LNCAP (cell line): ENCODE results near the gene TMEM43.

ENCODE experiments used
- TF ChIP-seq, protein P1 (sequence below): fragments of 450-650 bp; IDR thresholded peaks from 2 replicates; pipeline ENCODE4 v1.5.1; 2017; ENCODE audit warnings: mild to moderate bottlenecking

The TMEM43 gene

DNA sequence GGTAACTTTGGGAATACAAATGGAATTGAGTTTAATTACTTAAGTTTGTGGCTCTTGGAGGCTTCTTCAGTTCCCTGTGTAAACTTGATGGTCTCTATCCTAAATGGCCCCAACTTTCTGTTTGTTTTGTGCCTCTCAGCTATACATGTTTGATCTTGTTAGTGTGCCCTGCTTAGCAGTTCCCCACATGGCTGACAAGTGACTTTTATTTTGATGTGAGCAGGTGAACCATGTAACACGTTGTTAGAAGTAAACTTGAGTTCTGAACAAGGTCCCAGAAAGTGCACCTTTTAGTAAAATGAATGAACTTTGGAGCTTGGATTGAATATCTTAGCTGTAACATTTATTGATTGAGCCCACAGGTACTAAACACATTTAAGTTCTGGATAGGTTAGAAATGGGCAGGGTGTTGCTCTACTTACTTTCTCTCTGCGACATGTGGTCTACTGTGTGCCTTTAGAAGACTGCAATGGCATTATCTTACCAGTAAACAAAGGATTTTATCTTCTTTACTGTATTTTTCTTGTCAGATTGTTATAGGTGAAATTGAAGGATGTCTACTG is 58.2 kb downstream of the TMEM43 start:
- TF ChIP-seq, protein P1, sequence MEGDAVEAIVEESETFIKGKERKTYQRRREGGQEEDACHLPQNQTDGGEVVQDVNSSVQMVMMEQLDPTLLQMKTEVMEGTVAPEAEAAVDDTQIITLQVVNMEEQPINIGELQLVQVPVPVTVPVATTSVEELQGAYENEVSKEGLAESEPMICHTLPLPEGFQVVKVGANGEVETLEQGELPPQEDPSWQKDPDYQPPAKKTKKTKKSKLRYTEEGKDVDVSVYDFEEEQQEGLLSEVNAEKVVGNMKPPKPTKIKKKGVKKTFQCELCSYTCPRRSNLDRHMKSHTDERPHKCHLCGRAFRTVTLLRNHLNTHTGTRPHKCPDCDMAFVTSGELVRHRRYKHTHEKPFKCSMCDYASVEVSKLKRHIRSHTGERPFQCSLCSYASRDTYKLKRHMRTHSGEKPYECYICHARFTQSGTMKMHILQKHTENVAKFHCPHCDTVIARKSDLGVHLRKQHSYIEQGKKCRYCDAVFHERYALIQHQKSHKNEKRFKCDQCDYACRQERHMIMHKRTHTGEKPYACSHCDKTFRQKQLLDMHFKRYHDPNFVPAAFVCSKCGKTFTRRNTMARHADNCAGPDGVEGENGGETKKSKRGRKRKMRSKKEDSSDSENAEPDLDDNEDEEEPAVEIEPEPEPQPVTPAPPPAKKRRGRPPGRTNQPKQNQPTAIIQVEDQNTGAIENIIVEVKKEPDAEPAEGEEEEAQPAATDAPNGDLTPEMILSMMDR = no peak

DNA sequence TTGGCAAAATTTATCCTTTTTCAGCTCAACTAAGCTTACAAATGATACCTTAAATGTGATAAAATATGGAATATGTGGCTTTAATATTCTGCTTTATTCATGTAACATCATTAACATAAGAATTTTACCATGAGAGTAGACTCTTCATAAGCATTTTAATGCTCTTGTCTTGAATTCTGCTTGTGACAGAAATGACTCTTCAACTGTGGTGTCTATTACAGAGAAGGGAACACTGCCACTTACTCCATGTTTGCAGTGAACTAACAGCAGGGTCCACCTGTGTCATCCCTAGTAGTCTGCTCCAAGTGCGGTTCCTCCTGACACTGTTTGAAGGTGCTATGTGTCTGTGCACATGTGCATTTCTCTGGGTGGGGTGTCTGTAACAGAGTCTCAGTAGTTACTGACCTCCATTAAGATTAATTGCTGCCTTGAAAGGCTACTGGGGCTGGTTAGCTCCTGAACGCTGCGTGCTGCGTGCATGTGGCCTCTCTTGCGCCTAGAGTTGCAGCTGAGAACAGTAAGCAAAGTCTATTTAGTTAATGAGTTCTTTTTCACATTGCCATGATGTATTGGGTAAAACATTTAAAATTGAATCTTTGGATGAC is 62.1 kb downstream of the TMEM43 start:
- TF ChIP-seq, protein P1 = no peak

DNA sequence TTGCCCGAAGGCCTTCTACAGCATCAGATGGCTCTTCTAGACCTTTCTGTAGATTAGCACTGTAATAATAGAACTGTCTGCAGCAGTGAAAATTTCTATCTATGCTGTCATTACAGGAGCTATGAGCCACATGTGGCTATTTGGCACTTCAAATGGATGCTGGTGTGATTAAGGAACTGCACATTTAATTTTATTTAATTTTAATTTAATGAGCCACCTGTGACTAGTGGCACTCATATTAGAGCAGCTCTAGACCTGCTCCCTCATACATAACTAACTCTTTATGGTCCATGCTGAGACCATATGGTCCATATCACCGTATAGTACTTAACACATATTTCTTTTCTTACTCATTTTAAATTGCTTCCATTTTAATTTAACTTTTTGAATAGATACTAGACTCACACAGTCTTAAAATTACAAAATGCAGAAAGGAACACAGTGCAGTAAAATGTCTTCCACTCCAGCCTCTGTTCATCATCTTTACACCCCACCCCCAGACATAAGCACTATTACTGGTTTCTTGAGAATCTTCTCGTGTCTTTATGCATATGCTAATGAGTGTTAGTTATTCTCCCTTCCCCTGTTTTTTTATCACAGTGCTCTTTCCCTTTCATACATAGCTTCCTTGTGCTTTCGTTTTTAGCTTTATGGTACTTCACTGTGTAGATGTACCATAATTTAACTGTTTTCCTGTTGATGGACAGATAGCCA is 63.3 kb downstream of the TMEM43 start:
- TF ChIP-seq, protein P1 = no peak
